A549 (cell line): ENCODE data around the gene PPIL4. TPM values are rescaled to one million over a fixed set of nuclear protein-coding genes. Genes with fewer than 3 reads are reported as not detected.

Source experiments
- CBX2 ChIP-seq: fragments of 200-600 bp; sonication (generic); IDR thresholded peaks from 2 replicates; pipeline ENCODE4 v1.6.1; 2016; ENCODE audit warnings: low read depth, mild to moderate bottlenecking, borderline replicate concordance
- EHMT2 ChIP-seq: fragments of 200-600 bp; sonication (generic); IDR thresholded peaks from 2 replicates; pipeline ENCODE4 v1.6.1; 2016; ENCODE audit warnings: antibody characterized with exemption, low read depth, mild to moderate bottlenecking, moderate library complexity
- EP300 ChIP-seq, 2 experiments: fragments of >200 bp; sonication (Bioruptor Twin); formaldehyde crosslinking; IDR thresholded peaks; 2 replicates in 1 of 2; 3 replicates in 1 of 2; pipeline ENCODE4 v1.6.1; 2016 to 2017
- HOXB13 ChIP-seq: fragments of 250-450 bp; sonication (Bioruptor Pico); IDR thresholded peaks from 2 replicates; pipeline ENCODE4 v1.5.0; 2020; ENCODE audit warnings: low read depth, mild to moderate bottlenecking, moderate library complexity
- RARB ChIP-seq: fragments of 250-450 bp; sonication (Bioruptor Pico); IDR thresholded peaks from 2 replicates; pipeline ENCODE4 v1.8.0; 2021; ENCODE audit warnings: mild to moderate bottlenecking, moderate library complexity
- ZC3H11A ChIP-seq: fragments of 450-650 bp; IDR thresholded peaks from 2 replicates; pipeline ENCODE4 v1.6.1; 2014; ENCODE audit warnings: antibody characterized with exemption, mild to moderate bottlenecking
- polyA plus RNA-seq, 4 experiments: library from polyadenylated mRNA; depleted of rRNA in 3 of 4; stranded (reverse); fragments of >200 nt; fragmentation: RNase III in 1 of 4; extraction: RNeasy Plus Mini Kit Qiagen cat#74134 plus additional on column Dnase treatment in 1 of 4; gene quantifications; 2 replicates in 3 of 4; 3 replicates in 1 of 4; pipeline ENCODE4 v1.2.3, GENCODE V29; 2011 to 2017
- small RNA-seq, 6 experiments: library from RNA; depleted of rRNA; stranded (forward); fragments of <200 nt; gene quantifications; one replicate each; pipeline ENCODE3, GENCODE V24; 2012

The PPIL4 gene
- polyA plus RNA-seq, 2 of the 4 experiments (the other 2 are of a cell fraction) = 12.1 to 17.2 TPM

- TF ChIP-seq HOXB13 (CRISPR knock-in tag) = no peak
- TF ChIP-seq RARB (CRISPR knock-in tag) = no peak
- TF ChIP-seq ZC3H11A = no peak
- TF ChIP-seq CBX2 = no peak
- TF ChIP-seq EP300 (IDR thresholded peaks at IDR 0.05) = no peak
- no peak for TF ChIP-seq EHMT2
These were observed 90.7 kb downstream of the PPIL4 start (continued) for GRCh38 chr6:149455031-149455732.

Small RNA genes within 50 kb of the gene (small RNA-seq; reads per million reads assigned to genes)
- gene RF00410 (0 reads per million in 6 experiments), gene RNU7-3P (0 to 10.1 (median 2.2) reads per million in 6 experiments)

Other genes starting within 250 kb of the PPIL4 start
- gene TAB2, start 228.3 kb downstream of the PPIL4 start, polyA plus RNA-seq (2011; rRNA removed) = 49.0 and 49.6 TPM in 2 replicates
- 23.0 to 25.0 TPM (median 23.1 TPM) in 3 replicates for gene TAB2, start 228.3 kb downstream of the PPIL4 start, polyA plus RNA-seq (2017; fragmentation: RNase III; extraction: RNeasy Plus Mini Kit Qiagen cat#74134 plus additional on column Dnase treatment)
- gene SUMO4, start 145.8 kb downstream of the PPIL4 start, polyA plus RNA-seq (2011; rRNA removed) = 0.18 and 0.29 TPM in 2 replicates
- gene SUMO4, start 145.8 kb downstream of the PPIL4 start, polyA plus RNA-seq (2017; fragmentation: RNase III; extraction: RNeasy Plus Mini Kit Qiagen cat#74134 plus additional on column Dnase treatment) = 0.09 TPM in 1 of 3 replicates, not detected in the others
- gene ZC3H12D, start 61.0 kb downstream of the PPIL4 start, polyA plus RNA-seq (2011; rRNA removed) = 0.04 and 0.12 TPM in 2 replicates
- 0.04 to 0.05 TPM (median 0.04 TPM) in 3 replicates for gene ZC3H12D, start 61.0 kb downstream of the PPIL4 start, polyA plus RNA-seq (2017; fragmentation: RNase III; extraction: RNeasy Plus Mini Kit Qiagen cat#74134 plus additional on column Dnase treatment)
- gene GINM1, start 20.3 kb upstream of the PPIL4 start, polyA plus RNA-seq (2011; rRNA removed) = 25.9 and 34.9 TPM in 2 replicates
- gene GINM1, start 20.3 kb upstream of the PPIL4 start, polyA plus RNA-seq (2017; fragmentation: RNase III; extraction: RNeasy Plus Mini Kit Qiagen cat#74134 plus additional on column Dnase treatment) = 23.1 to 24.2 TPM (median 24.0 TPM) in 3 replicates
- gene KATNA1, start 102.7 kb upstream of the PPIL4 start, polyA plus RNA-seq (2011; rRNA removed) = 20.4 and 27.0 TPM in 2 replicates
- 8.8 to 9.4 TPM (median 9.3 TPM) in 3 replicates for gene KATNA1, start 102.7 kb upstream of the PPIL4 start, polyA plus RNA-seq (2017; fragmentation: RNase III; extraction: RNeasy Plus Mini Kit Qiagen cat#74134 plus additional on column Dnase treatment)
- 18.5 and 19.8 TPM in 2 replicates for gene LATS1, start 172.1 kb upstream of the PPIL4 start, polyA plus RNA-seq (2011; rRNA removed)
- 6.1 to 6.6 TPM (median 6.2 TPM) in 3 replicates for gene LATS1, start 172.1 kb upstream of the PPIL4 start, polyA plus RNA-seq (2017; fragmentation: RNase III; extraction: RNeasy Plus Mini Kit Qiagen cat#74134 plus additional on column Dnase treatment)
- 40.3 and 49.5 TPM in 2 replicates for gene NUP43, start 200.5 kb upstream of the PPIL4 start, polyA plus RNA-seq (2011; rRNA removed)
- gene NUP43, start 200.5 kb upstream of the PPIL4 start, polyA plus RNA-seq (2017; fragmentation: RNase III; extraction: RNeasy Plus Mini Kit Qiagen cat#74134 plus additional on column Dnase treatment) = 19.2 to 21.3 TPM (median 20.0 TPM) in 3 replicates
- 89.5 and 99.3 TPM in 2 replicates for gene PCMT1, start 203.7 kb upstream of the PPIL4 start, polyA plus RNA-seq (2011; rRNA removed)
- gene PCMT1, start 203.7 kb upstream of the PPIL4 start, polyA plus RNA-seq (2017; fragmentation: RNase III; extraction: RNeasy Plus Mini Kit Qiagen cat#74134 plus additional on column Dnase treatment) = 86.6 to 92.4 TPM (median 91.0 TPM) in 3 replicates